Measurements from ENCODE around the gene EFR3B. TPM values are rescaled to one million over a fixed set of nuclear protein-coding genes. Genes with fewer than 3 reads are reported as not detected.

EFR3B gene
- total RNA-seq, 1 donor from 2014 or later = 17.2 TPM

- no peaks in the 10 kb centered on the region for H3K27me3 ChIP-seq
- no peak overlapping the region for H2AFZ ChIP-seq (replicated peaks)
- peaks cover 20% of the 10 kb centered on the region for H3K4me1 Mint-ChIP-seq
- H4K20me1 ChIP-seq (ENCODE audit: low read depth) = peaks cover 17% of the 10 kb centered on the region
- no peak overlapping the region for H3K4me3 ChIP-seq
- TF ChIP-seq EZH2phosphoT487 (IDR thresholded peaks at IDR 0.05) = no peak
- H3K9me3 ChIP-seq (ENCODE audit: low read depth) = no peaks in the 10 kb centered on the region
- H3K4me1 ChIP-seq = peaks cover 8% of the 10 kb centered on the region
- H3K79me2 ChIP-seq (ENCODE audit: low read depth) = peaks cover 16% of the 10 kb centered on the region
- H3K27me3 Mint-ChIP-seq (ENCODE audit: insufficient read depth, low read depth) = no peaks in the 10 kb centered on the region
- H3K36me3 Mint-ChIP-seq = peaks cover 19% of the 10 kb centered on the region
- no peak overlapping the region for H3K4me2 ChIP-seq
- DNase-seq (ENCODE audit: low spot score) = no peak
- no peak overlapping the region for H3K27ac ChIP-seq
- H3K4me3 Mint-ChIP-seq = no peak overlapping the region
- H3F3A ChIP-seq (ENCODE audit: low read depth) = peaks cover 7% of the 10 kb centered on the region
- H3K9me3 Mint-ChIP-seq = peaks cover 18% of the 10 kb centered on the region
- no peaks in the 10 kb centered on the region for H3K36me3 ChIP-seq
- no peak overlapping the region for H3K27ac Mint-ChIP-seq
- H3K9ac ChIP-seq = no peak overlapping the region
Measured at GRCh38 chr2:25063876-25064660, 22.2 kb downstream of the EFR3B start.

GRCh38 chr2:25065768-25066167 lies 23.9 kb downstream of the EFR3B start:
- TF ChIP-seq EZH2 (IDR thresholded peaks at IDR 0.05) (no peak), CTCF (IDR thresholded peaks at IDR 0.05) (no peak), EZH2phosphoT487 (IDR thresholded peaks at IDR 0.05) (no peak)
- no peak overlapping the region for H3K4me3 Mint-ChIP-seq
- Histone ChIP-seq H4K20me1 (ENCODE audit: low read depth) (peaks cover 17% of the 10 kb centered on the region), H3K4me1 (peaks cover 8% of the 10 kb centered on the region), H3K27ac (no peak overlapping the region), H3K4me2 (no peak overlapping the region), H3K9me3 (ENCODE audit: low read depth) (no peaks in the 10 kb centered on the region), H3K9ac (no peak overlapping the region), H3K27me3 (no peaks in the 10 kb centered on the region), H3F3A (ENCODE audit: low read depth) (peaks cover 7% of the 10 kb centered on the region), H3K36me3 (no peaks in the 10 kb centered on the region), H3K79me2 (ENCODE audit: low read depth) (peaks cover 20% of the 10 kb centered on the region), H3K4me3 (no peak overlapping the region), H2AFZ (replicated peaks) (no peak overlapping the region)
- peaks cover 22% of the 10 kb centered on the region for H3K9me3 Mint-ChIP-seq
- peaks cover 23% of the 10 kb centered on the region for H3K4me1 Mint-ChIP-seq
- H3K27ac Mint-ChIP-seq = no peak overlapping the region
- peaks cover 19% of the 10 kb centered on the region for H3K36me3 Mint-ChIP-seq
- no peak for DNase-seq (ENCODE audit: low spot score)
- no peaks in the 10 kb centered on the region for H3K27me3 Mint-ChIP-seq (ENCODE audit: insufficient read depth, low read depth)

- no peak for TF ChIP-seq EZH2phosphoT487 (IDR thresholded peaks at IDR 0.05)
- no peak for TF ChIP-seq EZH2 (IDR thresholded peaks at IDR 0.05)
- TF ChIP-seq CTCF (IDR thresholded peaks at IDR 0.05) = no peak
- Mint-ChIP-seq H3K27me3 (ENCODE audit: insufficient read depth, low read depth) (no peaks in the 10 kb centered on the region), H3K9me3 (peaks cover 22% of the 10 kb centered on the region), H3K36me3 (peaks cover 19% of the 10 kb centered on the region), H3K4me1 (peaks cover 23% of the 10 kb centered on the region), H3K27ac (no peak overlapping the region), H3K4me3 (no peak overlapping the region)
- Histone ChIP-seq H3K27ac (no peak overlapping the region), H3K79me2 (ENCODE audit: low read depth) (peaks cover 21% of the 10 kb centered on the region), H3K9me3 (ENCODE audit: low read depth) (no peaks in the 10 kb centered on the region), H3K4me2 (no peak overlapping the region), H3K4me3 (no peak overlapping the region), H2AFZ (replicated peaks) (no peak overlapping the region), H3K4me1 (peaks cover 8% of the 10 kb centered on the region), H4K20me1 (ENCODE audit: low read depth) (peaks cover 17% of the 10 kb centered on the region), H3F3A (ENCODE audit: low read depth) (peaks cover 6% of the 10 kb centered on the region), H3K36me3 (no peaks in the 10 kb centered on the region), H3K9ac (no peak overlapping the region), H3K27me3 (no peaks in the 10 kb centered on the region)
- no peak for DNase-seq (ENCODE audit: low spot score)
Measured at GRCh38 chr2:25066455-25066854, 24.6 kb downstream of the EFR3B start.

GRCh38 chr2:25068217-25068616 lies 26.3 kb downstream of the EFR3B start:
- Histone ChIP-seq H3K27me3 (no peaks in the 10 kb centered on the region), H2AFZ (replicated peaks) (no peak overlapping the region), H3F3A (ENCODE audit: low read depth) (peaks cover 3% of the 10 kb centered on the region), H3K9ac (no peak overlapping the region), H3K4me1 (peaks cover 3% of the 10 kb centered on the region), H3K4me3 (no peak overlapping the region), H3K4me2 (no peak overlapping the region), H3K36me3 (no peaks in the 10 kb centered on the region), H3K27ac (no peak overlapping the region), H3K9me3 (ENCODE audit: low read depth) (no peaks in the 10 kb centered on the region), H3K79me2 (ENCODE audit: low read depth) (peaks cover 18% of the 10 kb centered on the region), H4K20me1 (ENCODE audit: low read depth) (peaks cover 10% of the 10 kb centered on the region)
- peaks cover 22% of the 10 kb centered on the region for H3K36me3 Mint-ChIP-seq
- TF ChIP-seq EZH2 (IDR thresholded peaks at IDR 0.05) (no peak), EZH2phosphoT487 (IDR thresholded peaks at IDR 0.05) (no peak), CTCF (IDR thresholded peaks at IDR 0.05) (no peak)
- DNase-seq (ENCODE audit: low spot score) = no peak
- H3K4me1 Mint-ChIP-seq = peaks cover 20% of the 10 kb centered on the region
- H3K9me3 Mint-ChIP-seq = peaks cover 22% of the 10 kb centered on the region
- peaks cover 3% of the 10 kb centered on the region for H3K27me3 Mint-ChIP-seq (ENCODE audit: insufficient read depth, low read depth)
- no peak overlapping the region for H3K4me3 Mint-ChIP-seq
- no peak overlapping the region for H3K27ac Mint-ChIP-seq

All from neural progenitor cell (in vitro differentiated cells).